ENCODE data around the gene GRHL1.

DNA sequence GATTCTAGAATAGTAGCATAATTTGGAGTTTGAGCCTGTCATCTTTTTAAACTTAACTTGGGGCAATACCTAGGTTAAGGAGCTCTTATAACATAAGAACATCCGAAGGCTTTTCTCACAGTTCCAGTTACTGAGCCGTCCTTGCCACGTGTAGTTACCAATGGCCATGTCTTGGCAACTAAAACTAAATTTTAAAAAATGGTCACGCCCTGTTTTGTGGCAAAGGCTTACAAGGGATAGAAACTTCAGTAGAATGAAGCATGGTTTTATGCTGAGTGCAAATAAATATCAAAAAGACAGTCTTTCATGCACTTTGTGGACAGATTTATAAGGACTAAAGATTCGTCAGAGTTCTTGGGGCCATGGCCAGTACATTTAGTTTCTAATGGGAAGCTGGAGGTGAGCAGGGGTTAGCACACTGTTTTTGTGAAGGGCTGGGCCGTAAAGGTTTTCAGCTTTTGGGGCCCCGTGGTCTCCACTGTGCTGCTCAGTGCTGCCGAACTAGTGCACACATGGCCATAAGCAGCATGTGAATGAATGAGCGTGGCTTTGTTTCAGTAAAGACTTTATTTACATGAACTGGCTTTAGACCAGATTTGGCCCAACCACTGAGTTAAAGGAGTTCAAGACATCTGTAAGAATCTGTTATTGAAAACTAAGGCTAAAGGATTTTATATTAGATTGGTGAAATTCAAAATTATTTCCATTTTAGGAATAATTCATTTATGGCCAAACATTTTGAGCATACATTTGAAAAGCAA lies 41.1 kb downstream of the GRHL1 start:
- TF ChIP-seq TCF12 (IDR thresholded peaks at IDR 0.05) (no peak), REST (IDR thresholded peaks at IDR 0.05; ENCODE audit: low read depth, low read length) (no peak), RAD21 (IDR thresholded peaks at IDR 0.05; ENCODE audit: low read length) (no peak), EP300 (IDR thresholded peaks at IDR 0.05; ENCODE audit: borderline replicate concordance in 1 of 2, low read depth in 1 of 2, low read length in 1 of 2) (no peak), YY1 (IDR thresholded peaks at IDR 0.05; ENCODE audit: low read depth) (no peak), MXI1 (IDR thresholded peaks at IDR 0.05; ENCODE audit: low read depth, low read length) (no peak), SMC3 (IDR thresholded peaks at IDR 0.05; ENCODE audit: low read depth, low read length) (no peak), RCOR1 (IDR thresholded peaks at IDR 0.05; ENCODE audit: low read length) (no peak), SIN3A (IDR thresholded peaks at IDR 0.05; ENCODE audit: borderline replicate concordance, low read depth, low read length) (no peak), TEAD4 (IDR thresholded peaks at IDR 0.05; ENCODE audit: borderline replicate concordance, insufficient read depth) (no peak), JUND (IDR thresholded peaks at IDR 0.05) (no peak), FOSL2 (IDR thresholded peaks at IDR 0.05; ENCODE audit: borderline replicate concordance, low read depth) (no peak)
- TF ChIP-seq, protein P1, sequence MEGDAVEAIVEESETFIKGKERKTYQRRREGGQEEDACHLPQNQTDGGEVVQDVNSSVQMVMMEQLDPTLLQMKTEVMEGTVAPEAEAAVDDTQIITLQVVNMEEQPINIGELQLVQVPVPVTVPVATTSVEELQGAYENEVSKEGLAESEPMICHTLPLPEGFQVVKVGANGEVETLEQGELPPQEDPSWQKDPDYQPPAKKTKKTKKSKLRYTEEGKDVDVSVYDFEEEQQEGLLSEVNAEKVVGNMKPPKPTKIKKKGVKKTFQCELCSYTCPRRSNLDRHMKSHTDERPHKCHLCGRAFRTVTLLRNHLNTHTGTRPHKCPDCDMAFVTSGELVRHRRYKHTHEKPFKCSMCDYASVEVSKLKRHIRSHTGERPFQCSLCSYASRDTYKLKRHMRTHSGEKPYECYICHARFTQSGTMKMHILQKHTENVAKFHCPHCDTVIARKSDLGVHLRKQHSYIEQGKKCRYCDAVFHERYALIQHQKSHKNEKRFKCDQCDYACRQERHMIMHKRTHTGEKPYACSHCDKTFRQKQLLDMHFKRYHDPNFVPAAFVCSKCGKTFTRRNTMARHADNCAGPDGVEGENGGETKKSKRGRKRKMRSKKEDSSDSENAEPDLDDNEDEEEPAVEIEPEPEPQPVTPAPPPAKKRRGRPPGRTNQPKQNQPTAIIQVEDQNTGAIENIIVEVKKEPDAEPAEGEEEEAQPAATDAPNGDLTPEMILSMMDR (IDR thresholded peaks at IDR 0.05) = no peak
- TF ChIP-seq, protein P2, sequence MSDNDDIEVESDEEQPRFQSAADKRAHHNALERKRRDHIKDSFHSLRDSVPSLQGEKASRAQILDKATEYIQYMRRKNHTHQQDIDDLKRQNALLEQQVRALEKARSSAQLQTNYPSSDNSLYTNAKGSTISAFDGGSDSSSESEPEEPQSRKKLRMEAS (IDR thresholded peaks at IDR 0.05; ENCODE audit: low read depth) = no peak

Data from SK-N-SH (cell line).